HL-60 (cell line): ENCODE results near the gene PGC.

ENCODE experiments used
- DNase-seq, 2 experiments: peaks; one replicate each; pipeline ENCODE4 v3.0.0-alpha.2; 2010 to 2020; ENCODE audit warnings: low read depth in 1 of 2, low spot score in 1 of 2
- H3K27ac ChIP-seq: fragments of 250-450 bp; sonication (Bioruptor Pico); replicated peaks from 2 replicates; pipeline ENCODE4 v1.5.1; 2020; ENCODE audit warnings: mild to moderate bottlenecking, moderate library complexity
- H3K27me3 ChIP-seq: fragments of 250-450 bp; sonication (Bioruptor Pico); 2 replicates; pipeline ENCODE4 v1.5.1; 2021; ENCODE audit warnings: mild to moderate bottlenecking, moderate library complexity; ENCODE audit not compliant: insufficient read depth, poor library complexity, severe bottlenecking
- H3K4me3 ChIP-seq: replicated peaks from 2 replicates; pipeline ENCODE4 v1.5.1; 2011; ENCODE audit warnings: mild to moderate bottlenecking, control low read depth, low read length; ENCODE audit not compliant: insufficient read depth
- CTCF ChIP-seq: IDR thresholded peaks from one replicate; pipeline ENCODE4 v1.5.1; 2011; ENCODE audit warnings: low read length, control low read depth, inconsistent platforms; ENCODE audit not compliant: insufficient read depth
- GABPA ChIP-seq: IDR thresholded peaks from 2 replicates; pipeline ENCODE4 v1.6.1; 2012; ENCODE audit warnings: low read depth
- POLR2AphosphoS5 ChIP-seq: IDR thresholded peaks from 2 replicates; pipeline ENCODE4 v1.6.1; 2012; ENCODE audit warnings: low read depth
- SPI1 ChIP-seq: IDR thresholded peaks from 2 replicates; pipeline ENCODE4 v1.6.1; 2012; ENCODE audit warnings: low read depth, mild to moderate bottlenecking, borderline replicate concordance
- TF ChIP-seq, protein P1 (sequence below): IDR thresholded peaks from 2 replicates; pipeline ENCODE4 v1.6.1; 2012; ENCODE audit warnings: low read depth; ENCODE audit not compliant: insufficient replicate concordance

Gene PGC

GRCh38 chr6:41779336-41779735 lies 32.1 kb upstream of the PGC start:
- TF ChIP-seq POLR2AphosphoS5: no peak
- TF ChIP-seq CTCF: no peak
- no peak for TF ChIP-seq SPI1
- TF ChIP-seq, protein P1, sequence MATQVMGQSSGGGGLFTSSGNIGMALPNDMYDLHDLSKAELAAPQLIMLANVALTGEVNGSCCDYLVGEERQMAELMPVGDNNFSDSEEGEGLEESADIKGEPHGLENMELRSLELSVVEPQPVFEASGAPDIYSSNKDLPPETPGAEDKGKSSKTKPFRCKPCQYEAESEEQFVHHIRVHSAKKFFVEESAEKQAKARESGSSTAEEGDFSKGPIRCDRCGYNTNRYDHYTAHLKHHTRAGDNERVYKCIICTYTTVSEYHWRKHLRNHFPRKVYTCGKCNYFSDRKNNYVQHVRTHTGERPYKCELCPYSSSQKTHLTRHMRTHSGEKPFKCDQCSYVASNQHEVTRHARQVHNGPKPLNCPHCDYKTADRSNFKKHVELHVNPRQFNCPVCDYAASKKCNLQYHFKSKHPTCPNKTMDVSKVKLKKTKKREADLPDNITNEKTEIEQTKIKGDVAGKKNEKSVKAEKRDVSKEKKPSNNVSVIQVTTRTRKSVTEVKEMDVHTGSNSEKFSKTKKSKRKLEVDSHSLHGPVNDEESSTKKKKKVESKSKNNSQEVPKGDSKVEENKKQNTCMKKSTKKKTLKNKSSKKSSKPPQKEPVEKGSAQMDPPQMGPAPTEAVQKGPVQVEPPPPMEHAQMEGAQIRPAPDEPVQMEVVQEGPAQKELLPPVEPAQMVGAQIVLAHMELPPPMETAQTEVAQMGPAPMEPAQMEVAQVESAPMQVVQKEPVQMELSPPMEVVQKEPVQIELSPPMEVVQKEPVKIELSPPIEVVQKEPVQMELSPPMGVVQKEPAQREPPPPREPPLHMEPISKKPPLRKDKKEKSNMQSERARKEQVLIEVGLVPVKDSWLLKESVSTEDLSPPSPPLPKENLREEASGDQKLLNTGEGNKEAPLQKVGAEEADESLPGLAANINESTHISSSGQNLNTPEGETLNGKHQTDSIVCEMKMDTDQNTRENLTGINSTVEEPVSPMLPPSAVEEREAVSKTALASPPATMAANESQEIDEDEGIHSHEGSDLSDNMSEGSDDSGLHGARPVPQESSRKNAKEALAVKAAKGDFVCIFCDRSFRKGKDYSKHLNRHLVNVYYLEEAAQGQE: no peak
- no peak for TF ChIP-seq GABPA
- H3K4me3 ChIP-seq: peak overlapping the region; percentile 76
- no peak for DNase-seq
- no peaks in the 10 kb centered on the region for H3K27me3 ChIP-seq
- no peak overlapping the region for H3K27ac ChIP-seq

GRCh38 chr6:41778895-41779294 lies 31.7 kb upstream of the PGC start:
- H3K27ac ChIP-seq: no peak overlapping the region
- DNase-seq: no peak

DNA sequence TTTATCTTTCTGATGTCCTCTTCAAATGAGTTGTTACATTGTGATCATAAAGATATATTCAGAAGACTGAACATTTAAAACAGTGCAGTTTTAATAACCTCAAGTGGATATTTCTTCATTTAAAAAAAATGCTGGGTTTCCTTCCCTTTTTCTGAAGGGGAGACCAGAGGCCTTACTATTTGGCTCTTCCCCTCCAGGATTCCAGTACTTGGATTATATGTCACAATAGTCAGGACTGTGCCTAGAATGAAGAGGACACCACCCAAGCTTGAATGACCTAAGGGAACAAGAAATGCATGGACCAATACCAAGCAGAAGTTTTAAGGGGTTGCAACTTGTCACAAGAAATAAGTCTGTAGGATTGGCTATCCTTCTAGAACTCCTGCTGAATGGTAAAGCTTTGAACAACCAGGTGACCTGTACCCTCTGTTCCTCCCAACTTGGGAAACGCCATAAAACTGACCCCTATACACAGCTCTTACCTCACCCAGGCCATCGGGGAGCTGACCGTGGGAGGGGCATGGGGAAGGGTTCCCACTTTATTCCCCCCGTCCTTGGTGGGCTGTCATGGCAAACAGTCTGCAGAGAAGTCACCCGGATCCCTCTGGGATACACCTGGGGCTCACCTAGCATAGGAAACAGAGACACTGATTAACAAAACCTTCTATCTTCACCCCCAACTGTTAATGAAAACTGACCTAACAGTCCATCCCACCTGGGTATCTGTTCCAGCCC lies 30.5 kb upstream of the PGC start:
- TF ChIP-seq SPI1 (peak; percentile 48; the same call in 1 of the 2 replicates), CTCF (no peak)
- no peak overlapping the region for H3K4me3 ChIP-seq
- H3K27me3 ChIP-seq: no peaks in the 10 kb centered on the region
- DNase-seq: peak in 1 of 2 experiments; percentile 41
- 0 out of 2 replicates have a peak overlapping the region, but pooled peaks have one; percentile 6 for H3K27ac ChIP-seq

More at GRCh38 chr6:41778895-41779294, 31.7 kb upstream of the PGC start:
- TF ChIP-seq SPI1 (no peak), CTCF (no peak), GABPA (no peak), POLR2AphosphoS5 (no peak)
- TF ChIP-seq, protein P1: no peak
- H3K27me3 ChIP-seq: no peaks in the 10 kb centered on the region
- H3K4me3 ChIP-seq: peak overlapping the region; percentile 76
